NCI-H128 (cell line): Measurements from ENCODE around the gene CCL25.

Source experiments
- DNase-seq: peaks from one replicate; lab custom pipeline; 2025; ENCODE audit not compliant: unreplicated experiment; lab: John Stamatoyannopoulos, UW

Gene CCL25

GRCh38 chr19:8045872-8046568, 6.5 kb upstream of the CCL25 start:
- no peak for DNase-seq

- DNase-seq, result no peak
Observed at GRCh38 chr19:8046569-8047165, 5.9 kb upstream of the CCL25 start.

- no peak for DNase-seq
Observed at GRCh38 chr19:8050274-8051096, 2.1 kb upstream of the CCL25 start.

- no peak for DNase-seq
Observed at GRCh38 chr19:8054169-8054568, 1.6 kb downstream of the CCL25 start.

- no peak for DNase-seq
Observed at GRCh38 chr19:8056533-8056932, 4.0 kb downstream of the CCL25 start.

DNA sequence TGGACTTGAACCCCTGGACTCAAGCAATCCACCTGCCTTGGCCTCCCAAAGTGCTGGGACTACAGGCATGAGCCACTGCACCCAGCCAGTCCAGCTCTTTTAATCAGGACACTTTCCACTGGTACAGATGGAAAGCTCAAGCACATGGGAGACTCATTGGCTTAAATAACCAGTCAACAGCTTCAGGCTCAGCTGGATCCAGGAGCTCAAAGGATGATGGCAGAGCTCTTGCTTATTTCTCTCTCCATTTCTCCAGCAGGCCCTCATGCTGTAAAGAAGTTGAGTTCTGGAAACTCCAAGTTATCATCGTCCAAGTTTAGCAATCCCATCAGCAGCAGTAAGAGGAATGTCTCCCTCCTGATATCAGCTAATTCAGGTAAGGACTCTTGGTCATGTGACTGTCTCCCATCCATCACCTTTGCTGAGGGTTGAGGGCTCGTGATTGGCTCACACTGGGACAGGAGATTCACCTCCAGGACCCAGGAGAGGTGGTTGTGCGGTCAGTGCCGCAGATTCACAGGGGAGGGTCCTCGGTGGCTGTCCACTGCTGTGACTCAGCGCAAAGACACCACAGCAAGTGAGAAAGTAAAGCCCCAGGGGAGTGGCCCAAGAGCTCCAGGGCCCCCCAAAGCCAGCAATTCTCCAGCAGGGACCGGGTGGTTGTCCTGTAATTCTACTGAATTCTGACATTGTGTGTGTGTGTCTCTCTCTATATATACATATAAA, 5.1 kb downstream of the CCL25 start:
- DNase-seq, result no peak

- no peak for DNase-seq
Observed at GRCh38 chr19:8064911-8065874, 12.6 kb downstream of the CCL25 start.

DNA sequence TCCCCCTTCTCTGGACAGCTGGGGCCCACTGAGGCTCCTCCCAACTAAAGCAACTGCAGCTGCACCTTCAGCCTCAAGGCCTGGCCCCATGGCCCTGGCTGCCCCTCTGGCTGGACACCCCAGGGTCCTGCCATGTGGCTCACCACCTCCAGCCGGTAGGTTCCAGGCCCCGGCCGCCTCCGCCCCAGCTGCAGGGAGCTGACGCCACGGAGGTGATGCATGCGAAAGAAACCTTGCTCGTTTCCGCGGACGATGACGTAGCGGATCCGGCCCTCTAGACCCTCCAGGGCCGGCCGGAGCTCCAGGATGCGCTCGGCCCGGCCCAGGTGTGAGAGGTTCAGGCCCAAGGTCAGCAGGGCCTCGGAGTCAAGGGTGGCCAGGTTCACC, 13.3 kb downstream of the CCL25 start:
- no peak for DNase-seq

DNA sequence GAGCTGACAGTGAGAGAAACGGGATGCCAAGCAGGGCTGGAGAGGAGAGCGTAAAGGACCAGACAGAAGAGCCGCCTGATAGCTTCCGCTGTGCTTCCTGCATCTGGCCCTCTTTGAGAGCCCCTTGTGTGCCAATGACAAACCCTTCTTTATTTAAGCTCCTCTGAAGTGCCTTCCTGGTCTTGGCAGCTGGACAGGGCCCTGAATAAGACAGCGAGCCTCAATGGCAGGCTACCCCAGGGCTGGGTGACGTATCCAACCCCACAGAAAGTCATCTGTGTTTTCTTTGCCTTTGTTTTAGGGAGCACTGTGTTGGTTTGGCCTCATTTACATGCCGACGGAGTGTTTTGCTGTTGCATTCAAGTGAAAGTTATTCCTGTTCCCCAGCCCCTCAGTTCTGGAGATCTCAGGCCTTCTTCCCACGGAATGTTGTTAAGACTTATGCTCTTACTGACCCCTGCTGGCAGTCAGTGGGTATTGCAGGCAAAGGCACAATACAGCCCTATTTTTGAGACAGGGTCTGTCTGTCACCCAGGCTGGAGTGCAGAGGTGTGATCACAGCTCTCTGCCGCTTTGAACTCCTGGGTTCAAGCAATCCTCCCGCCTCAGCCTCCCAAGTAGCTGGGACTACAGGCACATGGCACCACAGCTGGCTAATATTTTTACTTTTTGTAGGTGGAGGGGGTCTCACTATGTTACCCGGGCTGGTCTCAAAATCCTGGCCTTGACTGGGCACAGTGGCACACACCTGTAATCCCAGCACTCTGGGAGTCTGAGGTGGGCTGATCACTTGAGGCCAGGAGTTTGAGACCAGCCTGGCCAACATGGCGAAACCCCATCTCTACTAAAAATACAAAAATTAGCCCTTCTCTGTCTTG, 16.8 kb downstream of the CCL25 start:
- DNase-seq, result no peak

GRCh38 chr19:8071912-8072311, 19.4 kb downstream of the CCL25 start:
- no peak for DNase-seq

- no peak for DNase-seq
Observed at GRCh38 chr19:8074501-8074900, 21.9 kb downstream of the CCL25 start.

DNA sequence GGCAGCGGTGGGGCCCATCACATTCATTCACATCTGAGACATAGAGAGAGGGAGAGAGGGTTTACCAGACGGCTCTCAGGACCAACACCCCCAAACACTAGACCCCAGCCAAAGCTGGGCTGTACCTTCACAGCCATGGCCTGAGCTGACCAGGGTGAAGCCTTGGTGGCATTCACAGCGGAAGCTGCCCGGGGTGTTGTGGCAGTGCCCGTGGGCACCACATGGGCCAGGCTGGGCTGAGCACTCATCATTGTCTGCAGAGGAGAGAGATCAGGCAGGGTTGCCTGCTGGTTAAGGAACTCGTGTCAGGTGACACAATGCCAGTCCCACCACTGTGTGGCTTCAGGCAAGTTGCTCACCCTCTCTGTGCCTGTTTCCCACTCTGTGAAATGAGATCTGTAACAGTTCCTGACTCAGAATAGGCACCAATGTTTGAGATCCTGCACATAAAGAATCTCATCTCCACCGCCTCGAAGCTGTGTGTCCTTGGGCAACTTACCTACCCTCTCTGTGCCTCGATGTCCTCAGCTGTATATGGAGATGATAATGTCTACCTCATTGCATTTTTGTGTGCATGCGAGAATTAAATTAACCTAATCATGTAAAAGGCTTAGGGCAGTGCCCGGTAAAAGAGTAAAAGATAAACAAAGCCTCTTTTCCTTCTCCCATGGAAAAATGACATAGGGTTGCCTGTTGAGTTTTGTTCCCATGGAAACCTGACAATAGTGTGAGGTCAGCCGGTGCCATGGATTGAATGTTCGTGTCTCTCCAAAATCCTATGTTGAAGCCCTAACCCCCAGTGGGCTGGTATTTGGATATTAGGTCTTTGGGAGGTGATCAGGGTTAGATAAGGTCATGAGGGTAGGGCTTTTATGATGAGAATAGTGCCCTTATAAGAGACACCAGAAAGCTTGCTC, 22.9 kb downstream of the CCL25 start:
- no peak for DNase-seq

DNA sequence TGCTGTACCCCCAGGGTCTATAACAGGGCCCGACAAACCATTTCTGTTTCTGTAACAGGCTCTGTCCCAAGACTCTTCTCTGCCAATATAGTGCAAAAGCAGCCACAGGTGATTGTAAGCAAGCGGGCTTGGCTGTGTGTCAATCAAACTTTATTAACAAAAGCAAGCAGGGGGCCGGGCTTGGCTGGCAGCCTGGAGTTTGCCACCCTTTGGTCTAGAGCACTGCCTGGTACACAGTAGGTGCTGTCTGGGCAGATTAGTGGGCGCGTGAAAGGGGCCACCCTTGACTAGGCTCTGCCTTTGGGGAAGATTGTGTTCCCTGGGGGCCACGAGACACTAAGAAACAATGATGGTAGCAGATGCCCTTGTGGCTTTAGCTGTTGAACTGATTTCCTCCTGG, 27.4 kb downstream of the CCL25 start:
- DNase-seq, result no peak

GRCh38 chr19:8080832-8081231, 28.3 kb downstream of the CCL25 start:
- no peak for DNase-seq

DNA sequence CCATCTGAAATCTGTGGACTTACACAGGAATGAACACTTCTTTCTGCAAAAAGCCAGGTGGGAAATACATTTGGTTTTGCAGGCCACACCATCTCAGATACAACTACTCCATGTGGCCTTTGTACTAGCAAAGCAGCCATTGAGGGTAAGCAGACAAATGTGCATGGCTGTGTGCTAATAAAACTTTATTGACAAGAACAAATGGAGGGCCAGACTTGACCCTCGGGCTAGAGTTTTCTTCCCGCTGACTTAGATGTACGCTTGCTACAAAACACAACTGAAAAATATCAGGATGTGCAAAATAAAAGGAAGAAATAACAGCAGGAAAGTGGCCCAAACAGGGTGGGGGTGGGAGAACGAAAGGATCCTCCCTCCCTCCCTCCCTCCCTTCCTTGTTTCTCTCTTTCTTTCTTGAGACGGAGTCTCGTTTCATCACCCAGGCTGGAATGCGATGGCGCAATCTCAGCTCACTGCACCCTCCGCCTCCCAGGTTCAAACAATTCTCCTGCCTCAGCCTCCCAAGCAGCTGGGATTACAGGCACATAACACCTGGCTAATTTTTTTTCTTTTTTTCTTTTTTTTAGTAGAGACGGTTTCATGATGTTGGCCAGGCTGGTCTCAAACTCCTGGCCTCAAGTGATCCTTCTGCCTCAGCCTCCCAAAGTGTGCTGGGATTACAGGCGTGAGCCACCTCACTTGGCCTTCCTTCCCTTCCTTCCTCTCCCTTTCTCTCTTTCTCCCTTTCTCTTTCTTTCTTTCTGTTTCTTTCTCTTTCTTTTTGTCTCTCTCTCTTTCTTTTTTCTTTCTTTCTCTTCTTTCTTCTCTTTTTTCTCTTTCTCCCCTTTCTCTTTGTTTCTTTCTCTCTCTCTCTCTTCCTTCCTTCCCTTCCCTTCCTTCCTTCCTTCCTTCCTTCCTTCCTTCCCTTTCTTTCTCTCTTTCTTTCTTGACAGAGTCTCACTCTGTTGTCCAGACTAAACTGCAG, 29.3 kb downstream of the CCL25 start:
- no peak for DNase-seq

- no peak for DNase-seq
Observed at GRCh38 chr19:8083141-8083540, 30.6 kb downstream of the CCL25 start.

- no peak for DNase-seq
Observed at GRCh38 chr19:8084152-8084551, 31.6 kb downstream of the CCL25 start.
